GM12801 (cell line): ENCODE results near the gene DRC1.

ENCODE experiments used
- TF ChIP-seq, protein P1 (sequence below): IDR thresholded peaks from one replicate; pipeline ENCODE4 v1.5.1; 2011; ENCODE audit warnings: control low read depth; ENCODE audit not compliant: insufficient read length; ENCODE audit errors: extremely low read depth

Gene DRC1

DNA sequence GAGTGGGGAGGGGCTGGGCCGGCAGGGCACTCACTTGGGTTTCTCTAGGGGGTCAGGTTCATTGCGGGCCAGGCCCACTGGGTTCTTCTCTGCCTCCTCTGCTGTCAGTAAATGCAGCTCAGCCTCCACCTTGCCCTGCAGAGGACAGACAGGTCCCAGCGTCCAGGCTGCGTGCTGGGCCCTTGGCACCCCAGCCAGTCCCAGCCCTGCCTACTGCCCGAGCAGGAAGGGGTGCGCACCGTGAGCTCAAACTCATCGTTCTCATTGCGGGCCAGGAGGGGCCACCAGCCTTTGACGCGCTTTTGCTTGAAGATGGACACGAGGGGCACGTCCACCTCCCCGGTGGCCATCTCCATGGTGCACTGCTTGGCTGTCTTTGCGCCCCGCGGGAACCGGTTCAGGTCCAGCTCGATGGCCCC is 58.9 kb downstream of the DRC1 start:
- TF ChIP-seq, protein P1, sequence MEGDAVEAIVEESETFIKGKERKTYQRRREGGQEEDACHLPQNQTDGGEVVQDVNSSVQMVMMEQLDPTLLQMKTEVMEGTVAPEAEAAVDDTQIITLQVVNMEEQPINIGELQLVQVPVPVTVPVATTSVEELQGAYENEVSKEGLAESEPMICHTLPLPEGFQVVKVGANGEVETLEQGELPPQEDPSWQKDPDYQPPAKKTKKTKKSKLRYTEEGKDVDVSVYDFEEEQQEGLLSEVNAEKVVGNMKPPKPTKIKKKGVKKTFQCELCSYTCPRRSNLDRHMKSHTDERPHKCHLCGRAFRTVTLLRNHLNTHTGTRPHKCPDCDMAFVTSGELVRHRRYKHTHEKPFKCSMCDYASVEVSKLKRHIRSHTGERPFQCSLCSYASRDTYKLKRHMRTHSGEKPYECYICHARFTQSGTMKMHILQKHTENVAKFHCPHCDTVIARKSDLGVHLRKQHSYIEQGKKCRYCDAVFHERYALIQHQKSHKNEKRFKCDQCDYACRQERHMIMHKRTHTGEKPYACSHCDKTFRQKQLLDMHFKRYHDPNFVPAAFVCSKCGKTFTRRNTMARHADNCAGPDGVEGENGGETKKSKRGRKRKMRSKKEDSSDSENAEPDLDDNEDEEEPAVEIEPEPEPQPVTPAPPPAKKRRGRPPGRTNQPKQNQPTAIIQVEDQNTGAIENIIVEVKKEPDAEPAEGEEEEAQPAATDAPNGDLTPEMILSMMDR = no peak

DNA sequence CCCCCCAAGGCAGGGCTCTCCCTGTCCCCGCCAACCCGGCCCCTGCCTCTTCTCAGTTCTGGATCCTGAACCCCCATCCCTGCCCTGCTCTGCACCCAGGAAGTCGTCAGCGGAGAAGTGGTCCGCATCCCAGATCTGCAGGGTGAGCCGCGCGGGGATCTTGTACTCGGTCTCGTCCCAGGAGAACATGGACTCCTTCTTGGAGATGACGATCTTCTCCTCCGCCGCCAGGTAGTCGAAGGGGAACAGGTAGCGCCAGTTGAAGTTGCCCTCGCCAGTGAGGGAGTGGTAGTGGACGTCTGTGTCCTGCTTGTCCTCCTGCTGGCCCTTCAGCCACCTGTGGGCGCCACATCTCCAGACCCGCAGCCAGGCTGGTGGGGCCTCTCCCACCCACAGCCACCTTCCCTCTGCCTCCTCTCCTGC is 59.9 kb downstream of the DRC1 start:
- TF ChIP-seq, protein P1 = no peak

DNA sequence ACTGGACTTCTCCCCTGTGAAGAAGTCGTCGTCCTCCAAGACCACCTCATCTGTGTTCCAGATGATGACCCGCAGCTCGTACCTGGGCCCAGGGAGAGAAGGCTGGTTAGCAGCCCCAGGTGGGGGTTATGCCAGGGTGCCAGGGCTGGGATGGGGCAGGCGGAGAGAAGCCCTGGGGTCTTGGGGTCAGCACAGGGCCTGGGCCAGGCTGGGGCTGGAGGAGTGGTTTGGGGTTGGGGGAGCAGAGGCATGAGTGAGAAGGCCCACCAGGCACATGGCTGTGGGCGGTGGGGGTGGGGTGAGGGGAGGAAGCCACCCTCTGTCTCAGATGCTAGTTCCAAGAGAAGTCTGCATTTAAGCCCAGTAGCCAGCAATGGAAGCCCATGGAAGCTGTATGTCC is 60.4 kb downstream of the DRC1 start:
- TF ChIP-seq, protein P1 = no peak

DNA sequence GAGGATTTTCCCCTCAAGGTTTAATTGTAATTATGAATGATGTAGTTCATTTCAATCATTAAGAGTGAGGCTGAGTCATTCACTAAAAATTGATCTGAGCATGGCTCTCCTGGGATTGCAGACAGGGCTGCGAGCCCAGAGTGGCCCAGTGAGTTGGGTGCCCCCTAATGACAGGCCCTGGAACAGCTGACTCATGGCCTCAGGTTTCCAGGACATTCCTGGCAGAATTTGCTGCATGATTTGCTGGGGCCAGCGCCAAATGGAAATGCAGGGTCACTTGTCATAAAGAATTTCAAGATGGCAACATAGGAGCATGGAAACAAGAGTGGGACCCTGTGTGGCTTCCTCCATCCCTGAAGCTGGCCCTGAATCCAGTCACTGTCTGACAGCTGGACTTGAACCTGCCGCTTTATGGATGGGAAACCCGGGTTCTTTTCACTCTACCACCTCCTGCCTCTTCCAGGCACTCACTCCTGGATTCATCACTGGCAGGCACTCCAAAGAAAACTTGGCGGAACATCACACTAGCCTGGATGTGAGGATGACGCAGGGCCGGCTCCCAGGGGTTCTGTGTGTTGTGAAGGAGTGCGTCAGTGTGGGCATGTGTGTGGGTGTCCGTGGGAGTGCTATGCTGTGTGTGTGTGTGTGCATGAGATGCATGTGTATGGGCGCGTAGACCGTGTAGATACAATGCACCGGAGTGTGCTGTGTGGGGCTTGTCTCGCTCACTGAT is 61.0 kb downstream of the DRC1 start:
- TF ChIP-seq, protein P1 = no peak

DNA sequence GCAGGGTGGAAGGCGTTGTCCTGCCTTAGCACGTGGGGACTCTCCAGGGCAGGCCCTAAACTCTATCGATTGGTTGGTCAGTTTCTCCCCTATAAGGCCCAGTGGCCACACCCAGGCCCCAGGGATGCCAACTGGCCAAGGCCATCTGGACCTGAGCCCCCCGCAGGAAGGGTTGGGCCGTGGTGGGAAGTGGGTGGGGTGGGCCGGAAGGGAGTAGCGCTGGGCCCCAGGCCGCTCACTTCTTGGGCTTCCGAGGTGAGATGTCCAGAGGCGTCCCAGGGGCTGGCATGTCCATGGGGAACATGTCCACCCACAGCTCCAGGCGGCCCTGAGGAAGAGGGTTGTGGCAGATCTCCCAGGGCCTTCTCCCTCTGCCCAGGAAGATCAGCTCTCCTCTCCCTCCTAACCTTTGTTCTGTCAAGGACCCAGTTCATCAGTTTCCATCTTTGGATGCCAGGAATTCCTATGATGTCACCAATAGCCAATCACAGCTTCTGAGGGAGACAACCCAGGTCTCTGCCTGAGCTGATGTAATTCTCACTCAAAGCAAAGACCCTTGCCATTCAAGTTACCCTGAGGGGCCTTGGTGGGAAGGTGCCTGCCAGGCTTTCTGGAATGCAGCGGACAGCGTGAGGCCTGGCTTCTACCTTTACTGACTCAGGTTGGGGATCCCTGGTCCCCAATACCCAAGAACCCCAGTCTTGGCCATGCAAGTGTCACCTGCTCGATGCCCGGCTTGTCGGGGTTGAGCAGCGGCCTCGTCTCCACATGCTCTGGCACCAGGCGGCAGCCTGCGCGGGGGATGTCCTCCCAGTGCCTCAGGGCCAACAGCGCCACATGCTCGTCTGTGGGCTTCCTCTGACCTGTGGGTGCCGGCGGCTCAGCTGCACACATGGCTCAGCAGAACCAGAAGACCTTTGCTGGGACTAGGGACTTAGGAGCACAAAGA is 61.8 kb downstream of the DRC1 start:
- TF ChIP-seq, protein P1 = no peak

DNA sequence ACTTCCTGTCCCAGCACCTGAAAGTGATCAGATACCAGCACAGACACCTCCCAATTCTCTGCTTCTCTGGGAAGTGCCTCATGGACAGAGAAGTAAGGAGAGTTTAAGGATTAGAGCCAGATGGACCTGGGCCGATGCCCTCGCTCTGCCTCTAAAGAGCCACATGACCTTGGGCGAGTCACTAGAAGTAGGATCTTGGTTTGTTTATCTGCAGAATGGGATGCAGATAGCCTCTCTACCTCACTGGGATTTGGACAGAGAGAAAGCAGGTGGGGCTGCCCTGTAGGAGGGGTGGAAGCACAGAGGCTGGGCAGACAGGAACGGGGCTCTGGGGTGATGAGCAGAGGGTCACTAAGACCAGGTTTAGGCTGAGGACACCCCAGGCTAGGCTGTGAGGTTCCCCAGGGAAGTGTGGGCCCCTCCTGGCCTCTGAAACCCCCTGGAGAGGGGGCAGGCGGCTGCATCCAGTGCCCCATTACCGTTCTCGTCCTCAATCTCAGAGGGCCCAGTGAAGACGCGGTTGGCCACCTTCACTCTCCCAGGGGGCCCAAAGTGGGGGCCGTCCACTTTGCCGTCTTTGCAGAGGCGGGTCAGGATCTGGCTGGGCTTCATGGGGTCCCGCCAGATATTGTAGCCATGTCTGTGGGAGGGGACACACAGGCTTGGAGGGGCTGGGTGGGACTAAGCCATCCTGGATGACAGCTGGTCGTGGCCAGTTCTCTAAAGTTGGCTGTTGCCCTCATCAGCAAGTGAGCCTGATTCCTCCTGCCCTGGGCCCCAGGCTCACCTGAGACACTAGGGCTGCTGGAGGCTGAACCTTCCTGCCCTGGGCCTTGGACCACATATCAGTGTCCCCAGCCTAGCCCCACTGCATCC is 62.9 kb downstream of the DRC1 start:
- TF ChIP-seq, protein P1 = no peak
